Measurements from ENCODE around the gene COMP. TPM values are rescaled to one million over a fixed set of nuclear protein-coding genes. Genes with fewer than 3 reads are reported as not detected.

Gene COMP
- total RNA-seq, 1 donor from 2014 or later: 0.31 TPM

DNA sequence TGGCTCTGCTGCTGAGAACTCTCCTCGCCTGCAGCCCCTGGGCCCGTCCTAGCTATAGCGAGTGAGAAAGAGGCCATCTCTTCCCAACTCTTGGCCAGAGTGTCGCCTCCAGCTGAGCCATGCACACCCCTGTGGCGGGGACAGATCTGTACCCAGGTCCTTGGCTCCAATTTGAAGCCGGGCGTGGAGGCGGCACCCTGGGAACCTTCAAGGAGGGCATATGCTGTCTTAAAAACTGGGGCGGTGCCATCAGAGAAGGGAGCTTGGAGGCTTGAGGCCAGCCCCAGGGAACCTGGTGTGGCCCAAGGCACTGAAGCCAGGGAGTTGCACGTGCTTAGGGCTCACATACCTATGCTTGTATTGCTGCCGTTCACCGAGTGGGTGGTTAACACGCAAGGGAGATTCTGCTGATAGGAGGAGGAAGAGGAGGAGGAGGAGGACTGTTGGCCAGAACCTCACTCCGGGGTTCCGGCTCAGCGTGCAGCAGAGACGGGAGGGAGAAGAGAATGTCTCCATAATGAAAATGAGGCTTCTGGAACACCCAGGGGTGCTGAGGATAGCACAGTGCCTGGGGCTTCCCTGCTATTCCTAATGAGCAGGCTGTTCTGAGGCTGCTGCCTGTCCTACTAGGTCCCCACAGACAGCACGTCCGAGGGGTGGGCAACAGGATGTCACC lies 40.7 kb downstream of the COMP start:
- H3K27ac Mint-ChIP-seq: no peak overlapping the region
- no peaks in the 10 kb centered on the region for H3K9me3 Mint-ChIP-seq
- TF ChIP-seq, protein P1, sequence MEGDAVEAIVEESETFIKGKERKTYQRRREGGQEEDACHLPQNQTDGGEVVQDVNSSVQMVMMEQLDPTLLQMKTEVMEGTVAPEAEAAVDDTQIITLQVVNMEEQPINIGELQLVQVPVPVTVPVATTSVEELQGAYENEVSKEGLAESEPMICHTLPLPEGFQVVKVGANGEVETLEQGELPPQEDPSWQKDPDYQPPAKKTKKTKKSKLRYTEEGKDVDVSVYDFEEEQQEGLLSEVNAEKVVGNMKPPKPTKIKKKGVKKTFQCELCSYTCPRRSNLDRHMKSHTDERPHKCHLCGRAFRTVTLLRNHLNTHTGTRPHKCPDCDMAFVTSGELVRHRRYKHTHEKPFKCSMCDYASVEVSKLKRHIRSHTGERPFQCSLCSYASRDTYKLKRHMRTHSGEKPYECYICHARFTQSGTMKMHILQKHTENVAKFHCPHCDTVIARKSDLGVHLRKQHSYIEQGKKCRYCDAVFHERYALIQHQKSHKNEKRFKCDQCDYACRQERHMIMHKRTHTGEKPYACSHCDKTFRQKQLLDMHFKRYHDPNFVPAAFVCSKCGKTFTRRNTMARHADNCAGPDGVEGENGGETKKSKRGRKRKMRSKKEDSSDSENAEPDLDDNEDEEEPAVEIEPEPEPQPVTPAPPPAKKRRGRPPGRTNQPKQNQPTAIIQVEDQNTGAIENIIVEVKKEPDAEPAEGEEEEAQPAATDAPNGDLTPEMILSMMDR (IDR thresholded peaks at IDR 0.05; ENCODE audit: unreplicated experiment): no peak
- H3K36me3 Mint-ChIP-seq: peaks cover 19% of the 10 kb centered on the region
- no peak for DNase-seq (ENCODE audit: low spot score in 2 of 2, unreplicated experiment in 2 of 2)
- H3K4me1 Mint-ChIP-seq: peaks cover 5% of the 10 kb centered on the region
- no peaks in the 10 kb centered on the region for H3K27me3 Mint-ChIP-seq (ENCODE audit: low read depth)
- H3K4me3 Mint-ChIP-seq: no peak overlapping the region

DNA sequence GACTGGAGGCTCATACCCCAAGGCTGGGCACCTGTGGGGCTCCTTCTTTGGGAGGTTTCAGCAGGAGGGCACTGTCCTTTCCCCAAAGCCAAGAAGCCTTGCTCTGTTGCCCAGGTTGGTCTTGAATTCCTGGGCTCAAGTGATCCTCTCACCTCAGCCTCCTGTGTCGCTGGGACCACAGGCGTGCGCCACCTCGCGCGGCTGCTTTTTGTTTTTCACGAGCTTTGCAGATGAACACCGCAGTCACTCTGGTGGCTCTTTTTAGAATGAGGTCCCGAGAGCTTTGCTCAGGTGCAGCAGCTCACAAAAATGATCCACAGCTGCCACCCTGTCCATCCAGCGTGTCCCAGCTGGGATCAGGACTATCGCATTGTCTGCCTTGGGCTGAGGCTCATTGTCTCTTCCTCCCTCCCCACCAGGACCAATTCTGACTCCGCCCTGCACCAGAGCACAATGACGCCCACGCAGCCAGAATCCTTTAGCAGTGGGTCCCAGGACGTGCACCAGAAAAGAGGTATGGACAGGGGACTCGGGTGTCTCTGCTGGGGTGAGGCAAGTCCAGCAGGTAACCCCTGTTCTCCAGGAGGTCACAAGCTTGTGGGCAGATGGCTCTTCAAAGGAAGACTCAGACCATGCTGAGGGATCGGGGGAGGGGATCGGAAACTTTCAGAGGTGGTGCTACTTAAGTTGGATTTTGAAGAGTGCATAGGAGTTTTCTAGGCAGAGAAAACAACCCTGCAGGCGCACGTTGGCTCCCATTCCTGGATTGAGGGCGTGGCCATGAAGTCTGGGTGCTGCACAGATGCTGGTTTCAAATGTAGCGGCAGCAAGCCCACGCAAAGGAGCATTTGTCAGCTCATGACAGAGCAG lies 41.5 kb downstream of the COMP start:
- Mint-ChIP-seq H3K4me3 (no peak overlapping the region), H3K9me3 (no peaks in the 10 kb centered on the region), H3K27ac (no peak overlapping the region), H3K36me3 (peaks cover 18% of the 10 kb centered on the region), H3K27me3 (ENCODE audit: low read depth) (no peaks in the 10 kb centered on the region), H3K4me1 (peaks cover 7% of the 10 kb centered on the region)
- TF ChIP-seq, protein P1 (IDR thresholded peaks at IDR 0.05; ENCODE audit: unreplicated experiment): no peak
- no peak for DNase-seq (ENCODE audit: low spot score in 2 of 2, unreplicated experiment in 2 of 2)

DNA sequence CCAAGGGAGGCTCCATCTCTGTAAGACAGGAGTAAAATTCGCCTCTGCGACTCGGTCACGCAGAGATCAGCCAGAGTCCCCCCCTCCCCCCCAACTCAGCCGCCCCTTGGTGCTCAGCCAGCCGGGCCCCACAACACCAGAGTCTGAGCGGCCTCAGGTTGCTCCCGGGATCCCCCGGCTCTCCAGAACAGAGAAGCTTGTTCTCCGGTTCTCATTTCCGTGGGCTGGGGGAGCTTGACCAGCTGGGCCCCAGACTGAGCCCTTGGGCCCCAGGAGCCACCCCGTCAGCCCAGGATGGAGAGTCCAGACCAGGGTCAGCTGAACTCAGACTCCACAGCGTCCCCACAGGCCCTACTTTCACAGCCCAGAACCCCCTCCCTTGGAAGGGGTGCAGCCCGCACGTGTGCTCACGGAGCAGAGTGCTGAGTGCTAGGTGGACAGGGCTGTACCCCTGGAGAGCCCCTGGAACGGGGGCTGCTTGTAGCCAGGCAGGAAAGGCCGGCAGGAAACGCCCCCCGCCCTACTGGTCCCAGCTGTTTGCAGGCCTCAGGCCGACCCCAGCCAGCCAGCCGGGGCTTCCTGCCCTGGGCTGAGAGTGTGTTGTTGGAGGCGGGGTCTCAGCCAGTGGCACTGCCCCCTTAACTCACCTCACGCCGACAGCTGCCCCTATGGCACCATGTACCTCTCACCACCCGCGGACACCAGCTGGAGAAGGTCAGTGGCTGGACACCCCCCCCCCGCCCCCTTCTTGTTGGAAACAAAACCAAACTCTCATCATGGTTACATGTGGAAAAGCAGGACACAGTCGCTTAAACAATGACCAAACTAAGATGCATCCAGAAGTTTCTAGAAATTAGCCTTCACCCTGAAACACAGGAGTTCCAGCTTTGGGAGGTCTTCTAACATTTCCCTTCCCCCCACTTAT lies 44.4 kb downstream of the COMP start:
- H3K4me1 Mint-ChIP-seq: peaks cover 15% of the 10 kb centered on the region
- TF ChIP-seq, protein P1 (IDR thresholded peaks at IDR 0.05; ENCODE audit: unreplicated experiment): no peak
- no peak for DNase-seq (ENCODE audit: low spot score in 2 of 2, unreplicated experiment in 2 of 2)
- H3K27ac Mint-ChIP-seq: peak overlapping the region; percentile 82
- H3K36me3 Mint-ChIP-seq: peaks cover 9% of the 10 kb centered on the region
- no peaks in the 10 kb centered on the region for H3K27me3 Mint-ChIP-seq (ENCODE audit: low read depth)
- H3K9me3 Mint-ChIP-seq: no peaks in the 10 kb centered on the region
- H3K4me3 Mint-ChIP-seq: no peak overlapping the region

DNA sequence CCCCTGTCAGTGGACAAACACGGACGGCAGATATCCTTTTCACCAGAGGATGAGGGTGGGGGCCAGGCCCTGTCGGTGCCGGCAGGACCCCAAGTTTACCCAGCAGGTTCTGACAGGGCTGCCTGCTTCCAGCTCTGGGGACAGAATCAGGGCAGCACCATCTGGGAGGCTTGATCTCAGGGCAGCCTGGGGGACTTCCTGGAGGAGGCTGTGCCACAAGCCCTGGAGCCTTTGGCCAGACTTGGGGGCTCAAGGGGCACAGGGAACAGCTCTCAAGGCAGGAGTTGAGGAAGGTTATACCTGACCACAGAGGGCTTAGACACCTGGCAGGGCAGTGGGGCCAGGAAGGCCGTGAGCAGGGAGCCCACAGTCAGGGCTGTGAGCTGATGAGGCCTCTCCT lies 45.2 kb downstream of the COMP start:
- H3K4me1 Mint-ChIP-seq: peaks cover 15% of the 10 kb centered on the region
- no peak overlapping the region for H3K27ac Mint-ChIP-seq
- no peaks in the 10 kb centered on the region for H3K27me3 Mint-ChIP-seq (ENCODE audit: low read depth)
- DNase-seq (ENCODE audit: low spot score in 2 of 2, unreplicated experiment in 2 of 2): no peak
- no peaks in the 10 kb centered on the region for H3K9me3 Mint-ChIP-seq
- no peak overlapping the region for H3K4me3 Mint-ChIP-seq
- TF ChIP-seq, protein P1 (IDR thresholded peaks at IDR 0.05; ENCODE audit: unreplicated experiment): no peak
- H3K36me3 Mint-ChIP-seq: peaks cover 7% of the 10 kb centered on the region

DNA sequence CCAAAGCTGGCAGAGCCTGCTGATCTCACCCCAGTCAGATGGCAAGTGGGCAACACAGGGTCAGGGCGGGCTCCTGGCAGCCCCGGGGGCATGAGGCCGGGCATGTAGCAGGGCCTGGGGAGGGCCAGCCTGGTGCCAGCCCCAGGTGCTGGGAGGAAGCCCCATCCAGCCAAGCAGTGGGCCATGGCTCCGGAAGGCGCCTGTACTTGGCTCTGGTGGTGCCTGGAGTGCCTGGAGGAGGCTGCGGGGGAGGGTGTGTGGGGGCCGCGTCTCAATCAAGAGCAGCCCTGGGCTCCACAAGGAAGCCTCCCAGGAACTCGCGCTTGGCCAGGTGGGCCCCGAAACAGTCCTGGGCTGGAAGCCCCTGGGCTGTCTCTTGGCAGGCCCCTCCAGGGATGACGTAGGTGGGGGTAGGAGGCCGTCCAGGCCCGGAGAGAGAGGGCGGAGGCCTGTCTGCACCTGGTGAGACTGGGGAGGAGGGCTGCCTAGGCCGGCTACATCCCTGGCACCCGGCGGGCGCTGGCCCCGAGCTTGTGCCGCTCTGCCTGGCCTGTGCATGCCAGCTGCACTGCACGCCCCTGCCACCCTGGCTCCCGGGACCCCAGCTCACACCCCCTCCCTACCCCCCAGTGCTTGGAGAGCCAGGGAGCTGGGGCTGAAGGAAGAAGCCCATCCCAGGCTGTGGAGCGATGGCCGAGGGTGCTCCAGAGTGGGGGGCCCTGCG lies 45.9 kb downstream of the COMP start:
- peak in 1 of 2 experiments; percentile 56 for DNase-seq (ENCODE audit: low spot score in 2 of 2, unreplicated experiment in 2 of 2)
- Mint-ChIP-seq H3K4me3 (no peak overlapping the region), H3K4me1 (peaks cover 15% of the 10 kb centered on the region), H3K9me3 (no peaks in the 10 kb centered on the region), H3K36me3 (peaks cover 2% of the 10 kb centered on the region), H3K27ac (no peak overlapping the region), H3K27me3 (ENCODE audit: low read depth) (no peaks in the 10 kb centered on the region)
- TF ChIP-seq, protein P1 (IDR thresholded peaks at IDR 0.05; ENCODE audit: unreplicated experiment): no peak

Measured in mesothelial cell of epicardium (in vitro differentiated cells).